Mesendoderm (in vitro differentiated cells): Measurements from ENCODE around the gene MYO10.

Experiments
- DNase-seq: peaks from one replicate; pipeline ENCODE4 v3.0.0; 2013
- H2AK5ac ChIP-seq: 2 replicates; pipeline ENCODE4 v1.6.1; 2013; ENCODE audit warnings: low read length, inconsistent platforms
- H2BK120ac ChIP-seq: 2 replicates; pipeline ENCODE4 v1.6.1; 2013; ENCODE audit warnings: low read depth, mild to moderate bottlenecking, low read length, moderate library complexity, mixed read lengths
- H2BK15ac ChIP-seq: replicated peaks from 2 replicates; pipeline ENCODE4 v1.6.1; 2013; ENCODE audit warnings: low read depth, mild to moderate bottlenecking, moderate library complexity
- H2BK5ac ChIP-seq: 2 replicates; pipeline ENCODE4 v1.6.1; 2013; ENCODE audit warnings: low read length, inconsistent platforms
- H3K18ac ChIP-seq: 2 replicates; pipeline ENCODE4 v1.6.1; 2013; ENCODE audit warnings: mild to moderate bottlenecking, low read length, mixed read lengths
- H3K23ac ChIP-seq: one replicate; pipeline ENCODE4 v1.6.1; 2013; ENCODE audit warnings: low read length
- H3K27ac ChIP-seq: 2 replicates; pipeline ENCODE4 v1.5.1; 2013; ENCODE audit warnings: low read depth, mild to moderate bottlenecking, inconsistent platforms, low read length, moderate library complexity
- H3K27me3 ChIP-seq: 2 replicates; pipeline ENCODE4 v1.6.1; 2013; ENCODE audit warnings: low read length, control low read depth, mild to moderate bottlenecking, inconsistent platforms; ENCODE audit not compliant: insufficient read depth, poor library complexity
- H3K36me3 ChIP-seq: 2 replicates; pipeline ENCODE4 v1.6.1; 2013; ENCODE audit warnings: low read length, inconsistent platforms; ENCODE audit not compliant: control insufficient read depth, insufficient read depth
- H3K4ac ChIP-seq: one replicate; pipeline ENCODE4 v1.6.1; 2013; ENCODE audit warnings: low read depth, mild to moderate bottlenecking, low read length, moderate library complexity
- H3K4me1 ChIP-seq: 2 replicates; pipeline ENCODE4 v1.6.1; 2013; ENCODE audit warnings: low read depth, low read length, inconsistent platforms; ENCODE audit not compliant: control insufficient read depth
- H3K4me2 ChIP-seq: 2 replicates; pipeline ENCODE4 v1.6.1; 2013; ENCODE audit warnings: low read length
- H3K4me3 ChIP-seq: 2 replicates; pipeline ENCODE4 v1.5.1; 2013; ENCODE audit warnings: mild to moderate bottlenecking, low read length
- H3K56ac ChIP-seq: one replicate; pipeline ENCODE4 v1.6.1; 2013; ENCODE audit warnings: low read length
- H3K79me1 ChIP-seq: 2 replicates; pipeline ENCODE4 v1.6.1; 2013; ENCODE audit warnings: low read length, inconsistent platforms
- H3K79me2 ChIP-seq: 2 replicates; pipeline ENCODE4 v1.6.1; 2013; ENCODE audit warnings: mild to moderate bottlenecking, low read length; ENCODE audit not compliant: control insufficient read depth, insufficient read depth
- H3K9ac ChIP-seq: 2 replicates; pipeline ENCODE4 v1.6.1; 2013; ENCODE audit warnings: low read length, inconsistent platforms
- H4K5ac ChIP-seq: one replicate; pipeline ENCODE4 v1.6.1; 2013; ENCODE audit warnings: low read length
- H4K8ac ChIP-seq: one replicate; pipeline ENCODE4 v1.6.1; 2013; ENCODE audit warnings: low read depth, mild to moderate bottlenecking, control low read depth, low read length, moderate library complexity
- WGBS: extraction: QIAGEN DNeasy Blood & Tissue Kit; methylation state at CpG from one replicate; pipeline ENCODE4 v1.1.7; 2013; ENCODE audit warnings: low lambda C conversion rate, missing lambda C conversion rate; ENCODE audit not compliant: insufficient coverage; ENCODE audit errors: extremely low coverage; 5-methylcytosine and 5-hydroxymethylcytosine counted together

The MYO10 gene

DNA sequence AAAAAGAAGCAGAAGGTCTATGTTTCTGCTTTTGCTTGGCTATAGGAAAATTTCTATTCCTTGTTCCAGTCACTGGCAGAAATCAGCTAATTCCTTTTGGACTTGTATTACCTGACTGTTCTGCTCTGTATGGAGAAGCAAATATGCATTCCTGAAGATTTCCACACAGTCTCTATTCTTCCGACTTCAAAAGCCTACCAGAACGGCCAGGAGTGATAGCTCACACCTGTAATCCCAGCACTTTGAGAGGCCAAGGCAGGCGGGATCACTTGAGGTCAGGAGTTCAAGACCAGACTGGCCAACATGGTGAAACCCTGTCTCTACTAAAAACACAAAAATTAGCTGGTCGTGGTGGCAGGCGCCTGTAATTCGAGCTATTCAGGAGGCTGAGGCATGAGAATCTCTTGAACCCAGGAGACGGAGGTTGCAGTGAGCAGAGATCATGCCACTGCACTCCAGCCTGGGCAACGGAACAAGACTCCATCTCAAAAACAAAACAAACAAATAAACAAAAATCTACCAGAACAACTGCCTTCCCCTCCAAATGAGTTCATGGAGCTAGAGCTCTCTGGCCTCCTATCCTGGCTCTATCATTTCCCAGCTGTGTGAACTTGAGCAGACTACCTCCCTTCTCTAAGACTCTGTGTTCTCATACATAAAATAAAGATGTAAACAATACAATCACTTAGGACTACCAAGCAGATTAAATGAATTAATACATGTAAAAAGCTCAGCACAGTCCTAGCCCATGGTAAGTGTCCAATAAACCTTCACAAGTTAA lies 17.0 kb downstream of the MYO10 start:
- Histone ChIP-seq H4K8ac (no peak overlapping the region), H3K4me1 (no peaks in the 10 kb centered on the region), H3K4me2 (no peak overlapping the region), H3K56ac (no peak overlapping the region), H2BK15ac (no peak overlapping the region), H3K79me2 (peaks cover 14% of the 10 kb centered on the region), H3K4me3 (no peak overlapping the region), H3K9ac (no peak overlapping the region), H3K27ac (no peak overlapping the region), H3K4ac (no peak overlapping the region), H3K79me1 (peaks cover 13% of the 10 kb centered on the region), H3K27me3 (no peaks in the 10 kb centered on the region), H3K36me3 (no peaks in the 10 kb centered on the region), H2AK5ac (no peak overlapping the region), H2BK120ac (no peak overlapping the region), H2BK5ac (no peak overlapping the region), H4K5ac (no peak overlapping the region), H3K18ac (no peak overlapping the region), H3K23ac (no peak overlapping the region)
- no peak for DNase-seq
- no CpG with 5 or more reads among the region's 8 CpGs for WGBS

DNA sequence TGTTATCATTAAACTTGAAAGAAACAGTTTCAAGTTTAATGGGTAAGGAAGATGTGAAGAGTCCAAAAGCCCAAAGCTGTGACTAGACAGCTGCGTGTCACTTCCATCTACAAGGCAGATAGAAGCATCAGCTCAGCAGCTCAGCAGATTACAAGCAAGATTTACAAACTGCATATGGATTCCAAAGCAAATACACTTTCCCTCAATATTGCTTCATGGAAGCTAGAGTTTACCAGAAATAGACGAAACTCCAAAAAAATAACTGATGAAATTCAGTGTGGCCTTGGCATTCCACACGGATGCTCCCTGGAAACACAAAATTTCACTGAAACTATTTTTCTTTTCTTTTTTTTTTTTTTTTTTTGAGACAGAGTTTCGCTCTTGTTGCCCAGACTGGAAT lies 17.9 kb downstream of the MYO10 start:
- H2AK5ac ChIP-seq = no peak overlapping the region
- no peak overlapping the region for H4K8ac ChIP-seq
- no peak overlapping the region for H3K18ac ChIP-seq
- peaks cover 20% of the 10 kb centered on the region for H3K79me2 ChIP-seq
- H3K4me2 ChIP-seq = no peak overlapping the region
- H2BK5ac ChIP-seq = no peak overlapping the region
- H3K4me3 ChIP-seq = no peak overlapping the region
- no peaks in the 10 kb centered on the region for H3K27me3 ChIP-seq
- no peaks in the 10 kb centered on the region for H3K4me1 ChIP-seq
- H2BK15ac ChIP-seq = no peak overlapping the region
- peaks cover 22% of the 10 kb centered on the region for H3K79me1 ChIP-seq
- no peak overlapping the region for H3K23ac ChIP-seq
- no peak for DNase-seq
- no peak overlapping the region for H3K27ac ChIP-seq
- no peak overlapping the region for H4K5ac ChIP-seq
- H3K56ac ChIP-seq = no peak overlapping the region
- no peak overlapping the region for H3K9ac ChIP-seq
- no peak overlapping the region for H3K4ac ChIP-seq
- WGBS = no CpG with 5 or more reads among the region's 4 CpGs
- no peaks in the 10 kb centered on the region for H3K36me3 ChIP-seq
- no peak overlapping the region for H2BK120ac ChIP-seq

GRCh38 chr5:16916262-16916878 lies 19.7 kb downstream of the MYO10 start:
- H3K27ac ChIP-seq = no peak overlapping the region

DNA sequence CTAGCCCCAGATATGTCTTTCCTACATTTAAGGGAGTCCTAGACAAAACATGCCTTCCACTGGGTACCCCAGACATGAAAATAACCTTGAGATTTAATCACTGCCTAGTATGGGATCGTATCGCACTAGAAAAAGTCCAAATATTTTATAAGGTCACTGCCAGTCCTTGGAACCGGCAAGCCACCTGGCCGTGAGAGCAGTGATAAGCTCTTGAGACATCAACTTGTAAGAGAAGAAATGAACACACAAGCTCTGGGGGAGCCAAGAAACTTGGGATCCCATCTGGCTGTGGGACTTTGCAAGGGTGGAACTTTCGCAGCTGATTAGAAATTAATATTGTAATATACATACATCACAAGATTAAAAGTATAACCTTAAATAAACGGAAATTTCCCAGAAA lies 21.5 kb downstream of the MYO10 start:
- no peak overlapping the region for H3K4me3 ChIP-seq
- H3K18ac ChIP-seq = no peak overlapping the region
- no peaks in the 10 kb centered on the region for H3K27me3 ChIP-seq
- no peak overlapping the region for H3K4ac ChIP-seq
- no peak overlapping the region for H2BK120ac ChIP-seq
- WGBS = no CpG with 5 or more reads among the region's 6 CpGs
- peaks cover 18% of the 10 kb centered on the region for H3K79me2 ChIP-seq
- H3K36me3 ChIP-seq = no peaks in the 10 kb centered on the region
- no peak overlapping the region for H4K8ac ChIP-seq
- H2BK15ac ChIP-seq = no peak overlapping the region
- no peak overlapping the region for H4K5ac ChIP-seq
- H3K56ac ChIP-seq = no peak overlapping the region
- no peak overlapping the region for H3K23ac ChIP-seq
- H3K4me2 ChIP-seq = no peak overlapping the region
- no peak overlapping the region for H2BK5ac ChIP-seq
- no peak overlapping the region for H2AK5ac ChIP-seq
- no peak overlapping the region for H3K27ac ChIP-seq
- no peak overlapping the region for H3K9ac ChIP-seq
- no peaks in the 10 kb centered on the region for H3K4me1 ChIP-seq
- peaks cover 23% of the 10 kb centered on the region for H3K79me1 ChIP-seq
- DNase-seq = no peak

More at GRCh38 chr5:16916262-16916878, 19.7 kb downstream of the MYO10 start:
- no peak for DNase-seq
- H4K8ac ChIP-seq = no peak overlapping the region
- H3K56ac ChIP-seq = no peak overlapping the region
- no peak overlapping the region for H3K4me3 ChIP-seq
- no peak overlapping the region for H3K4ac ChIP-seq
- H2AK5ac ChIP-seq = no peak overlapping the region
- peaks cover 16% of the 10 kb centered on the region for H3K79me2 ChIP-seq
- no peaks in the 10 kb centered on the region for H3K27me3 ChIP-seq
- no peaks in the 10 kb centered on the region for H3K36me3 ChIP-seq
- no peak overlapping the region for H4K5ac ChIP-seq
- no peak overlapping the region for H3K9ac ChIP-seq
- no peak overlapping the region for H3K4me2 ChIP-seq
- H3K79me1 ChIP-seq = peaks cover 21% of the 10 kb centered on the region
- H2BK120ac ChIP-seq = no peak overlapping the region
- H3K4me1 ChIP-seq = no peaks in the 10 kb centered on the region
- H3K18ac ChIP-seq = no peak overlapping the region
- WGBS = no CpG with 5 or more reads among the region's 3 CpGs
- no peak overlapping the region for H2BK5ac ChIP-seq
- H3K23ac ChIP-seq = no peak overlapping the region
- H2BK15ac ChIP-seq = no peak overlapping the region

DNA sequence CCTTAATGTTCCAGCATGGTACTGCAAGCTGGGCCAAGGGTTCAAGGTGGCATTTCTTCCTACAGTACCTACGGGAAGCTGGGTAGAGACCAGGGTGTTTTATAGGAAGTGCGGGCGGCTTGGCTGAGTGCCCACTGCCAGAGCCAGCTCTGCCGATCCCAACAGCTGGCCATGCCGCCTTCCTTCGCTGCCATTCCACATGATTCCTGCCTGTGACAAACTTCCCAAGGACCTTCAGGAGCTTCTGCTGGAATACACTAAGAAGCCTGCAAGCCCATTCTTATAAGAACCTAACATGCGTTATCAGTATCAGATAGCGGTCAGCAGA lies 22.0 kb downstream of the MYO10 start:
- H3K27ac ChIP-seq = no peak overlapping the region
- H3K9ac ChIP-seq = no peak overlapping the region
- H3K56ac ChIP-seq = no peak overlapping the region
- peaks cover 18% of the 10 kb centered on the region for H3K79me2 ChIP-seq
- no peak overlapping the region for H4K8ac ChIP-seq
- H3K27me3 ChIP-seq = no peaks in the 10 kb centered on the region
- DNase-seq = no peak
- H3K23ac ChIP-seq = no peak overlapping the region
- no peak overlapping the region for H4K5ac ChIP-seq
- H3K18ac ChIP-seq = no peak overlapping the region
- no peaks in the 10 kb centered on the region for H3K36me3 ChIP-seq
- no peak overlapping the region for H2AK5ac ChIP-seq
- peaks cover 23% of the 10 kb centered on the region for H3K79me1 ChIP-seq
- WGBS = no CpG with 5 or more reads among the region's 8 CpGs
- H2BK5ac ChIP-seq = no peak overlapping the region
- no peak overlapping the region for H3K4ac ChIP-seq
- no peak overlapping the region for H3K4me3 ChIP-seq
- no peak overlapping the region for H2BK15ac ChIP-seq
- no peak overlapping the region for H3K4me2 ChIP-seq
- no peaks in the 10 kb centered on the region for H3K4me1 ChIP-seq
- no peak overlapping the region for H2BK120ac ChIP-seq
